Measurements from ENCODE around the gene NUBPL. TPM values are rescaled to one million over a fixed set of nuclear protein-coding genes. Genes with fewer than 3 reads are reported as not detected.

Gene NUBPL
- total RNA-seq, 2 experiments from 2014 or later, result 9.0 to 17.5 TPM

DNA sequence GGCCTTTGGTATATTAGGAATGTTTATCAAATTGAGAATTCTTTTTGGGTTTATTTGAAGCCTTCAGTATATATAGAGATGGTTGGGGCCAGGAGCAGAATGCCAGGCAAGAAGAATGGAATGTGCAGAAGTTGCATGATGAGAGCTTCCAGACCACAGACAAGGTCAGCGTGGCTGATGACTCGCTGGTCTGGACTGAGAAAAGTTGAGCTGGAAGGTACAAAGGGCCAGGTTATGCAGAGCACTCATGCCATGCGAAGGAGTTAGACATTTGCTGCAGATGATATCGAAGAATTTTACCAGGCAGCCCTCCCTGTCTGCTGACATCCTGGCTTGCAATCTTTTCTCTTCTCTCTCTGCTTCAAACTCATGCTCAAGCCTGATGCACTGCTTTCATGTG, 319.7 kb downstream of the NUBPL start:
- Histone ChIP-seq H3K36me3 (ENCODE audit: insufficient read depth, low read length) (no peaks in the 10 kb centered on the region), H3K4me3 (ENCODE audit: low read depth, low read length, poor library complexity, severe bottlenecking) (no peak overlapping the region), H3K9me3 (ENCODE audit: low read length) (no peaks in the 10 kb centered on the region), H3K4me2 (ENCODE audit: low read length) (no peak overlapping the region), H3K4me1 (ENCODE audit: insufficient read depth, low read length, poor library complexity, severe bottlenecking) (no peaks in the 10 kb centered on the region), H3K9me2 (ENCODE audit: insufficient read depth, low read length) (no peaks in the 10 kb centered on the region), H3K79me2 (ENCODE audit: insufficient read depth, low read depth, low read length) (no peaks in the 10 kb centered on the region), H2AFZ (ENCODE audit: low read length) (no peak overlapping the region), H3K27ac (ENCODE audit: low read depth, low read length, poor library complexity, severe bottlenecking) (no peak overlapping the region), H4K20me1 (ENCODE audit: insufficient read depth, low read length) (no peaks in the 10 kb centered on the region)
- TF ChIP-seq, protein P1, sequence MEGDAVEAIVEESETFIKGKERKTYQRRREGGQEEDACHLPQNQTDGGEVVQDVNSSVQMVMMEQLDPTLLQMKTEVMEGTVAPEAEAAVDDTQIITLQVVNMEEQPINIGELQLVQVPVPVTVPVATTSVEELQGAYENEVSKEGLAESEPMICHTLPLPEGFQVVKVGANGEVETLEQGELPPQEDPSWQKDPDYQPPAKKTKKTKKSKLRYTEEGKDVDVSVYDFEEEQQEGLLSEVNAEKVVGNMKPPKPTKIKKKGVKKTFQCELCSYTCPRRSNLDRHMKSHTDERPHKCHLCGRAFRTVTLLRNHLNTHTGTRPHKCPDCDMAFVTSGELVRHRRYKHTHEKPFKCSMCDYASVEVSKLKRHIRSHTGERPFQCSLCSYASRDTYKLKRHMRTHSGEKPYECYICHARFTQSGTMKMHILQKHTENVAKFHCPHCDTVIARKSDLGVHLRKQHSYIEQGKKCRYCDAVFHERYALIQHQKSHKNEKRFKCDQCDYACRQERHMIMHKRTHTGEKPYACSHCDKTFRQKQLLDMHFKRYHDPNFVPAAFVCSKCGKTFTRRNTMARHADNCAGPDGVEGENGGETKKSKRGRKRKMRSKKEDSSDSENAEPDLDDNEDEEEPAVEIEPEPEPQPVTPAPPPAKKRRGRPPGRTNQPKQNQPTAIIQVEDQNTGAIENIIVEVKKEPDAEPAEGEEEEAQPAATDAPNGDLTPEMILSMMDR (conservative IDR thresholded peaks at IDR 0.05; ENCODE audit: low read length), result no peak
- intact Hi-C loops (cut with micrococcal nuclease; ENCODE audit: unreplicated experiment), result no loop called here
- DNase-seq (ENCODE audit: low spot score), result no peak
- POLR2A ChIA-PET, result no interaction called here
- CTCF ChIA-PET (ENCODE audit: unreplicated experiment), result no interaction called here
- BruUV-seq (replicated peaks), result no TSS peak

GRCh38 chr14:31881531-31882310, 320.5 kb downstream of the NUBPL start:
- ChIA-PET POLR2A (no interaction called here), CTCF (ENCODE audit: unreplicated experiment) (no interaction called here)
- H3K79me2 ChIP-seq (ENCODE audit: insufficient read depth, low read depth, low read length), result no peaks in the 10 kb centered on the region
- no peak overlapping the region for H3K27ac ChIP-seq (ENCODE audit: low read depth, low read length, poor library complexity, severe bottlenecking)
- H3K9me3 ChIP-seq (ENCODE audit: low read length), result no peaks in the 10 kb centered on the region
- no peak overlapping the region for H3K4me3 ChIP-seq (ENCODE audit: low read depth, low read length, poor library complexity, severe bottlenecking)
- intact Hi-C loops (cut with micrococcal nuclease; ENCODE audit: unreplicated experiment), result no loop called here
- H3K36me3 ChIP-seq (ENCODE audit: insufficient read depth, low read length), result no peaks in the 10 kb centered on the region
- no peak overlapping the region for H2AFZ ChIP-seq (ENCODE audit: low read length)
- no peak overlapping the region for H3K4me2 ChIP-seq (ENCODE audit: low read length)
- TF ChIP-seq, protein P1 (conservative IDR thresholded peaks at IDR 0.05; ENCODE audit: low read length), result no peak
- no peak for TF ChIP-seq EZH2phosphoT487 (IDR thresholded peaks at IDR 0.05; ENCODE audit: borderline replicate concordance, low read depth, low read length)
- H3K9me2 ChIP-seq (ENCODE audit: insufficient read depth, low read length), result no peaks in the 10 kb centered on the region
- no TSS peak for BruUV-seq (replicated peaks)
- H4K20me1 ChIP-seq (ENCODE audit: insufficient read depth, low read length), result no peaks in the 10 kb centered on the region
- H3K4me1 ChIP-seq (ENCODE audit: insufficient read depth, low read length, poor library complexity, severe bottlenecking), result no peaks in the 10 kb centered on the region
- DNase-seq (ENCODE audit: low spot score), result no peak

DNA sequence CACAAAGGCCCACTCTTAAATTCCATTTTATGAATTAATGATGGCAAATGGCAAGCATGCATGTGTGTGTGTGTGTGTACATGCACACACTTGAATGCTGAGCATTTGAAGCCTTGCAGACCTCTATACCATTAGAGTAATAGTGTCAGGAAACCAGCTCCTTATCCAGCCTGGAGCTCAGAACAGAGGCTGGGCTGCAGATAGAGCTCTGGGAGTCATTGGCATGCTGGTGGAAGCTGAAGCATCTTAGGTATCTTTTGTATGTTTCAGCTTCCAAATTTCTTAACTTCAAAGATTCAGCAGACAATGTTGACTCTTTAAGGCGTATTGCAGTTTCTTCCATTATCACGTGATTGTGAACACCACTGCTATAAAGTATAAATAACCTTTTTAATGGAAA, 323.0 kb downstream of the NUBPL start:
- BruUV-seq (replicated peaks), result no TSS peak
- Histone ChIP-seq H3K36me3 (ENCODE audit: insufficient read depth, low read length) (no peaks in the 10 kb centered on the region), H4K20me1 (ENCODE audit: insufficient read depth, low read length) (no peaks in the 10 kb centered on the region), H3K79me2 (ENCODE audit: insufficient read depth, low read depth, low read length) (no peaks in the 10 kb centered on the region), H3K27ac (ENCODE audit: low read depth, low read length, poor library complexity, severe bottlenecking) (no peak overlapping the region), H3K9me3 (ENCODE audit: low read length) (no peaks in the 10 kb centered on the region), H3K4me1 (ENCODE audit: insufficient read depth, low read length, poor library complexity, severe bottlenecking) (no peaks in the 10 kb centered on the region), H3K4me3 (ENCODE audit: low read depth, low read length, poor library complexity, severe bottlenecking) (no peak overlapping the region), H3K9me2 (ENCODE audit: insufficient read depth, low read length) (no peaks in the 10 kb centered on the region), H2AFZ (ENCODE audit: low read length) (no peak overlapping the region), H3K4me2 (ENCODE audit: low read length) (no peak overlapping the region)
- CTCF ChIA-PET (ENCODE audit: unreplicated experiment), result no interaction called here
- POLR2A ChIA-PET, result no interaction called here
- TF ChIP-seq EZH2phosphoT487 (IDR thresholded peaks at IDR 0.05; ENCODE audit: borderline replicate concordance, low read depth, low read length), result no peak
- TF ChIP-seq, protein P1 (conservative IDR thresholded peaks at IDR 0.05; ENCODE audit: low read length), result no peak
- intact Hi-C loops (cut with micrococcal nuclease; ENCODE audit: unreplicated experiment), result no loop called here
- DNase-seq (ENCODE audit: low spot score), result no peak
